ENCODE measurements around the gene ZNF469.

DNA sequence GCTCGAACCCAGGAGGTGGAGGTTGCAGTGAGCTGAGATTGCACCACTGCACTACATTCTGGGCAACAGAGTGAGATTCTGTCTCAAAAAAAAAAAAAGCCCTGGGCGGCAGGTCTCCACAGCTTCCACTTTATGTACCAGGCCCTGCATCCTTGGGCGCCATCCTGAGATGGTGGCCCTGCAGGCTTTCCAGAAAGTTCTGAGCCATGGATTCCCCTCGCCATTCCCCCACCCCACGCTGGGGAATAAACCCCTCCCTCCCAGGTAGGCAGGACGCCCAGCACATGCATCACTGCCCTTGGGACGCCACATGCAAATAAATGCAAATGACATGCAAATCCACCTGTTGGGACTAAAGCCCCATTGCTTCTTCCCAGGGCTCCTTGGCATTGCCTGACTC is 13.8 kb upstream of the ZNF469 start:
- no peak for TF ChIP-seq SP1 (IDR thresholded peaks at IDR 0.05)
- no peak for TF ChIP-seq CTCF (IDR thresholded peaks at IDR 0.05; ENCODE audit: low read depth, low read length, missing input control)
- TF ChIP-seq RAD21 (IDR thresholded peaks at IDR 0.05): no peak
- no peak for TF ChIP-seq TAF1 (conservative IDR thresholded peaks at IDR 0.05)
- TF ChIP-seq, protein P1, sequence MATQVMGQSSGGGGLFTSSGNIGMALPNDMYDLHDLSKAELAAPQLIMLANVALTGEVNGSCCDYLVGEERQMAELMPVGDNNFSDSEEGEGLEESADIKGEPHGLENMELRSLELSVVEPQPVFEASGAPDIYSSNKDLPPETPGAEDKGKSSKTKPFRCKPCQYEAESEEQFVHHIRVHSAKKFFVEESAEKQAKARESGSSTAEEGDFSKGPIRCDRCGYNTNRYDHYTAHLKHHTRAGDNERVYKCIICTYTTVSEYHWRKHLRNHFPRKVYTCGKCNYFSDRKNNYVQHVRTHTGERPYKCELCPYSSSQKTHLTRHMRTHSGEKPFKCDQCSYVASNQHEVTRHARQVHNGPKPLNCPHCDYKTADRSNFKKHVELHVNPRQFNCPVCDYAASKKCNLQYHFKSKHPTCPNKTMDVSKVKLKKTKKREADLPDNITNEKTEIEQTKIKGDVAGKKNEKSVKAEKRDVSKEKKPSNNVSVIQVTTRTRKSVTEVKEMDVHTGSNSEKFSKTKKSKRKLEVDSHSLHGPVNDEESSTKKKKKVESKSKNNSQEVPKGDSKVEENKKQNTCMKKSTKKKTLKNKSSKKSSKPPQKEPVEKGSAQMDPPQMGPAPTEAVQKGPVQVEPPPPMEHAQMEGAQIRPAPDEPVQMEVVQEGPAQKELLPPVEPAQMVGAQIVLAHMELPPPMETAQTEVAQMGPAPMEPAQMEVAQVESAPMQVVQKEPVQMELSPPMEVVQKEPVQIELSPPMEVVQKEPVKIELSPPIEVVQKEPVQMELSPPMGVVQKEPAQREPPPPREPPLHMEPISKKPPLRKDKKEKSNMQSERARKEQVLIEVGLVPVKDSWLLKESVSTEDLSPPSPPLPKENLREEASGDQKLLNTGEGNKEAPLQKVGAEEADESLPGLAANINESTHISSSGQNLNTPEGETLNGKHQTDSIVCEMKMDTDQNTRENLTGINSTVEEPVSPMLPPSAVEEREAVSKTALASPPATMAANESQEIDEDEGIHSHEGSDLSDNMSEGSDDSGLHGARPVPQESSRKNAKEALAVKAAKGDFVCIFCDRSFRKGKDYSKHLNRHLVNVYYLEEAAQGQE (IDR thresholded peaks at IDR 0.05): no peak
